ENCODE measurements around the gene ESF1. TPM values are rescaled to one million over a fixed set of nuclear protein-coding genes. Genes with fewer than 3 reads are reported as not detected.

ESF1 gene
- total RNA-seq, 1 experiment from 2014 or later = 21.2 TPM

DNA sequence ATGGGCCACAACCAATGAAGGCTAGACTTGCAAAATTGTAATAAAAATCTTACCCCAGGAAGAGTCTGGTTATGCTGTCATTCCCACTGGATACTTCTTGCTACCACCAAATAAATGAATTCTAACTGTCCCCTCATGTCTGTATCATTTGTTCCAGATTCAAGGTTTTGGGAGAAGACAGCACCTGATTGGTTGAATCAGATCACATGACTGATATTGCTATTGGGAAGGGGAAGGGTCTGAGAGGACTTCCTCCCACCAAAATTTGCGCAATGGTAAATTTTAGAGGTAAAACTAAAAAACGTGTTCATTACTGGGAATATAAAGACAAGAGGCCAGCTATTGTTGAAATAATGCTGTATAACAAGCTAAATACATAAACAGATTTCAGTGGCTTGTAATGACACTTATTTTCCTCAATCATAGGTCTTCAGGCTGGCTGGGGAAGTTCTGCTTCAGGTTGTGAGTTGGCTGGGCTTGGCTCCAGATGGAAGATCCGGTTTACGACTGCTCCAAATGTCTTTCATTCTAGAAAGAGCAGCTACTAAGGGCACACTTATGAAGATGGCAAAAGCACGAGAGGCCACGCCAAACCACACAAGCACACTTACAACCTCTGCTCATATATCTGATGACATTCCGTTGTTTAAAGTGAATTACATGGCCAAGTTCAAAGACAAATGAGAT, 118.9 kb downstream of the ESF1 start:
- DNase-seq (ENCODE audit: unreplicated experiment) = no peak
- H3K27me3 Mint-ChIP-seq (ENCODE audit: insufficient read depth, unreplicated experiment) = no peaks in the 10 kb centered on the region
- ChIA-PET POLR2A (interaction anchor here (1.2 kb wide), 1 partner anchor 120 kb away, joined by 3 read pairs; no protein-coding TSS in a partner anchor), CTCF (interaction anchor here (0.6 to 1.4 kb wide), 2 partner anchors 47 to 106 kb away, joined by 3 to 4 read pairs; no protein-coding TSS in a partner anchor)
- no peak overlapping the region for H3K27ac Mint-ChIP-seq (ENCODE audit: low read depth, unreplicated experiment)
- no peak overlapping the region for H3K4me3 Mint-ChIP-seq (ENCODE audit: unreplicated experiment)
- TF ChIP-seq, protein P1, sequence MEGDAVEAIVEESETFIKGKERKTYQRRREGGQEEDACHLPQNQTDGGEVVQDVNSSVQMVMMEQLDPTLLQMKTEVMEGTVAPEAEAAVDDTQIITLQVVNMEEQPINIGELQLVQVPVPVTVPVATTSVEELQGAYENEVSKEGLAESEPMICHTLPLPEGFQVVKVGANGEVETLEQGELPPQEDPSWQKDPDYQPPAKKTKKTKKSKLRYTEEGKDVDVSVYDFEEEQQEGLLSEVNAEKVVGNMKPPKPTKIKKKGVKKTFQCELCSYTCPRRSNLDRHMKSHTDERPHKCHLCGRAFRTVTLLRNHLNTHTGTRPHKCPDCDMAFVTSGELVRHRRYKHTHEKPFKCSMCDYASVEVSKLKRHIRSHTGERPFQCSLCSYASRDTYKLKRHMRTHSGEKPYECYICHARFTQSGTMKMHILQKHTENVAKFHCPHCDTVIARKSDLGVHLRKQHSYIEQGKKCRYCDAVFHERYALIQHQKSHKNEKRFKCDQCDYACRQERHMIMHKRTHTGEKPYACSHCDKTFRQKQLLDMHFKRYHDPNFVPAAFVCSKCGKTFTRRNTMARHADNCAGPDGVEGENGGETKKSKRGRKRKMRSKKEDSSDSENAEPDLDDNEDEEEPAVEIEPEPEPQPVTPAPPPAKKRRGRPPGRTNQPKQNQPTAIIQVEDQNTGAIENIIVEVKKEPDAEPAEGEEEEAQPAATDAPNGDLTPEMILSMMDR (IDR thresholded peaks at IDR 0.05; ENCODE audit: unreplicated experiment) = no peak
- no peaks in the 10 kb centered on the region for H3K9me3 Mint-ChIP-seq (ENCODE audit: unreplicated experiment)
- intact Hi-C loops (cut with micrococcal nuclease) = no loop called here
- no peaks in the 10 kb centered on the region for H3K36me3 Mint-ChIP-seq (ENCODE audit: insufficient read depth, unreplicated experiment)
- BruUV-seq (replicated peaks) = no TSS peak
- peaks cover 4% of the 10 kb centered on the region for H3K4me1 Mint-ChIP-seq (ENCODE audit: insufficient read depth, unreplicated experiment)

Other genes with a start within 250 kb of the ESF1 start
- gene TASP1, start 146.0 kb downstream of the ESF1 start, total RNA-seq (2022) = 18.7 and 19.0 TPM in 2 replicates
- 43.4 and 44.1 TPM in 2 replicates for gene NDUFAF5, start 109 bp upstream of the ESF1 start, total RNA-seq (2022)
- gene SEL1L2, start 205.7 kb upstream of the ESF1 start, total RNA-seq (2022) = not detected in 2 replicates
- 2.3 and 3.1 TPM in 2 replicates for gene MACROD2, start 210.6 kb upstream of the ESF1 start, total RNA-seq (2022)